ENCODE measurements around the gene REEP2.

DNA sequence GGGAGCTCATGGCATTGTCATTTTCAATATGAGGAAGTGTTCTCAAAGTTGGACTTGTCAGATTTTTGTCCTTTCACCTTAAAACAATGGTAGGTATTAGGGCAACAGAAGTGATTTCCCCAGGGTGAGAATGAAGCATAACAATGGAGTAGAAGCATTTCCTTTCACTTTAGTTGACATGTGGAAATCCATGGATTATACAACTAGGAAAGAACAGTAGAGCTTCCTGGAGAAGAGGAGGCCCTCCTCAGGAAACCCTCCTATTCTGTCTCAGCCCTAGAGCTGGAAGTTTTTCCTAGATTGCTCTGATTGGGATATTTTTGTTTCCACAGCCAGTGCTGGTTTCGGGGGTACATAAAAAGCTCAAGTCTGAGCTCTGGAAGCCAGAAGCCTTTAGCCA lies 13.8 kb upstream of the REEP2 start:
- TF ChIP-seq, protein P1, sequence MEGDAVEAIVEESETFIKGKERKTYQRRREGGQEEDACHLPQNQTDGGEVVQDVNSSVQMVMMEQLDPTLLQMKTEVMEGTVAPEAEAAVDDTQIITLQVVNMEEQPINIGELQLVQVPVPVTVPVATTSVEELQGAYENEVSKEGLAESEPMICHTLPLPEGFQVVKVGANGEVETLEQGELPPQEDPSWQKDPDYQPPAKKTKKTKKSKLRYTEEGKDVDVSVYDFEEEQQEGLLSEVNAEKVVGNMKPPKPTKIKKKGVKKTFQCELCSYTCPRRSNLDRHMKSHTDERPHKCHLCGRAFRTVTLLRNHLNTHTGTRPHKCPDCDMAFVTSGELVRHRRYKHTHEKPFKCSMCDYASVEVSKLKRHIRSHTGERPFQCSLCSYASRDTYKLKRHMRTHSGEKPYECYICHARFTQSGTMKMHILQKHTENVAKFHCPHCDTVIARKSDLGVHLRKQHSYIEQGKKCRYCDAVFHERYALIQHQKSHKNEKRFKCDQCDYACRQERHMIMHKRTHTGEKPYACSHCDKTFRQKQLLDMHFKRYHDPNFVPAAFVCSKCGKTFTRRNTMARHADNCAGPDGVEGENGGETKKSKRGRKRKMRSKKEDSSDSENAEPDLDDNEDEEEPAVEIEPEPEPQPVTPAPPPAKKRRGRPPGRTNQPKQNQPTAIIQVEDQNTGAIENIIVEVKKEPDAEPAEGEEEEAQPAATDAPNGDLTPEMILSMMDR (IDR thresholded peaks at IDR 0.05 in 4 of 5, conservative IDR thresholded peaks at IDR 0.05 in 1 of 5), result no peak
- no peak for TF ChIP-seq POLR2A (IDR thresholded peaks at IDR 0.05)
